Smooth muscle cell (in vitro differentiated cells): ENCODE results near the gene LSM12. TPM values are rescaled to one million over a fixed set of nuclear protein-coding genes. Genes with fewer than 3 reads are reported as not detected.

ENCODE experiments used
- DNase-seq: peaks from one replicate; lab custom pipeline; 2025; ENCODE audit not compliant: unreplicated experiment; lab: John Stamatoyannopoulos, UW
- H2AFZ ChIP-seq: fragments of 200-600 bp; sonication (generic); 2 replicates; pipeline ENCODE4 v1.6.0; 2016; ENCODE audit warnings: antibody characterized with exemption, low read depth, mild to moderate bottlenecking
- H3F3A ChIP-seq: fragments of 200-600 bp; sonication (generic); 2 replicates; pipeline ENCODE4 v1.6.0; 2017; ENCODE audit warnings: antibody characterized with exemption, low read depth
- H3K27ac ChIP-seq: fragments of 200-600 bp; sonication (generic); 2 replicates; pipeline ENCODE4 v1.5.1; 2016; ENCODE audit warnings: low read depth, mild to moderate bottlenecking
- H3K27me3 ChIP-seq: fragments of 200-600 bp; sonication (generic); 2 replicates; pipeline ENCODE4 v1.6.1; 2016; ENCODE audit warnings: low read depth, mild to moderate bottlenecking
- H3K36me3 ChIP-seq: fragments of 200-600 bp; sonication (generic); 2 replicates; pipeline ENCODE4 v1.5.1; 2016; ENCODE audit warnings: low read depth
- H3K4me1 ChIP-seq: fragments of 200-600 bp; sonication (generic); 2 replicates; pipeline ENCODE4 v1.5.1; 2016; ENCODE audit warnings: low read depth
- H3K4me2 ChIP-seq: fragments of 200-600 bp; sonication (generic); 2 replicates; pipeline ENCODE4 v1.6.0; 2016; ENCODE audit warnings: mild to moderate bottlenecking
- H3K4me3 ChIP-seq: fragments of 200-600 bp; sonication (generic); 2 replicates; pipeline ENCODE4 v1.5.1; 2016; ENCODE audit warnings: mild to moderate bottlenecking
- H3K79me2 ChIP-seq: fragments of 200-600 bp; sonication (generic); 2 replicates; pipeline ENCODE4 v1.6.0; 2016; ENCODE audit warnings: low read depth, mild to moderate bottlenecking
- H3K9ac ChIP-seq: fragments of 200-600 bp; sonication (generic); 2 replicates; pipeline ENCODE4 v1.6.0; 2016; ENCODE audit warnings: low read depth
- H3K9me3 ChIP-seq: fragments of 200-600 bp; sonication (generic); replicated peaks from 2 replicates; pipeline ENCODE4 v1.5.1; 2016; ENCODE audit warnings: low read depth
- H4K20me1 ChIP-seq: fragments of 200-600 bp; sonication (generic); 2 replicates; pipeline ENCODE4 v1.6.0; 2016; ENCODE audit warnings: low read depth
- CTCF ChIP-seq: fragments of 200-600 bp; sonication (generic); IDR thresholded peaks from 2 replicates; pipeline ENCODE4 v1.5.1; 2017; ENCODE audit warnings: borderline replicate concordance, mild to moderate bottlenecking, antibody characterized with exemption; ENCODE audit not compliant: insufficient read depth, poor library complexity, severe bottlenecking
- WGBS: methylation state at CpG from one replicate; pipeline ENCODE4 v1.1.7; 2016; ENCODE audit warnings: low lambda C conversion rate; 5-methylcytosine and 5-hydroxymethylcytosine counted together
- polyA plus RNA-seq: library from polyadenylated mRNA; unstranded; fragments of >200 nt; fragmentation: Nextera tagmentation; extraction: Ambion mirVana; gene quantifications from 2 replicates; pipeline ENCODE4 v1.2.1, GENCODE V29; 2016
- total RNA-seq: library from RNA; depleted of rRNA; stranded (reverse); fragments of >200 nt; gene quantifications from 2 replicates; pipeline ENCODE4 v1.2.3, GENCODE V29; 2014

The LSM12 gene
- total and polyA plus RNA-seq, 2 experiments from 2014 or later: 42.3 to 52.0 TPM

DNA sequence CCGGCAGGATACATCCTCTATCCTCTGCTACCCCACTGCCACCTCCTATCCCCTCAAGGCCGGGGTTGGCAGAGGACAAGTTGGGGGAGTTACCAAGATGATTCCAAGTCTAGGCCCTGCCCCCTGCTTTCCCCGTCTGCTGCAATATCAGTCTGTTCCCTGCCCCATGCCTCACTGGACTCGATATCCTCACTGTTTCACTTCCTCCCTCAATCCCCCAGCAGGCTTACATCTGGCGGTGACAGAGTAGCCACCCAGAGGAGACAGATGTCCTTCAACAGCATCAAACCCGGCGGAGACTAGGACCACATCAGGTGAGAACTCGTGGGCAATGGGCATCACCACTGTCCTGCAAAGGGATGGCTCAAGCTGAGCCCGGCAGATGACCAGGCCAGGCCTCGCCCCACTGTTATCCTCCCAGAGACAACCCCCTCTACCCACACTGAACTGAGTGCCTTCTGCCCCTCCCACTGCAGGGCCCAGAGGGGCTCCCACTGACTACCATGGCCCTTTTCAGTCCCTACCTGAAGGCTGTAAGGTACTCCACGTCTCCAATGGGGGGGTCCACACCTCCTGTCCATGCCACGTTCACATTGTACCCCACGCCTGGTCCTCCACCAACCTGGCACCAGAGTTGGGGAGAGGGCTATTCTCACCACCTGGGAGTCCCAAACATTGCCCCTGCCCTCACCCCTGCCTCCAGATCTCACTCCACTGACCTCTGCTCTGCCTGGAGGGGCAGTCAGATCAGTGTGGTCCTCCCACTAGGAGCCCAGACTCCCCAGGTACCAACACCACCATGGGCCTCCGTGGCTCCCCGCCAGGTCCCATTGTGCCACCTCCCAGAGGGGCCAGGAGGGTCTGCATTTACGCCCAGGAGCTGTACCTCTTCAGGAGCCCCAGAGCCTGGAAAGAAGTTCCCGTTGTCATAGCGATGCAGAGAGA lies 13.7 kb upstream of the LSM12 start:
- Histone ChIP-seq H3K36me3 (no peaks in the 10 kb centered on the region), H3K27me3 (no peaks in the 10 kb centered on the region), H3K27ac (no peak overlapping the region), H3K4me2 (no peak overlapping the region), H3K4me1 (no peaks in the 10 kb centered on the region), H3K79me2 (no peaks in the 10 kb centered on the region), H3F3A (no peaks in the 10 kb centered on the region), H3K9ac (no peak overlapping the region), H3K4me3 (no peak overlapping the region), H3K9me3 (no peaks in the 10 kb centered on the region), H4K20me1 (no peaks in the 10 kb centered on the region), H2AFZ (no peak overlapping the region)
- TF ChIP-seq CTCF: no peak
- 92% methylated on average over 18 of the region's 18 CpGs for WGBS
- no peak for DNase-seq

DNA sequence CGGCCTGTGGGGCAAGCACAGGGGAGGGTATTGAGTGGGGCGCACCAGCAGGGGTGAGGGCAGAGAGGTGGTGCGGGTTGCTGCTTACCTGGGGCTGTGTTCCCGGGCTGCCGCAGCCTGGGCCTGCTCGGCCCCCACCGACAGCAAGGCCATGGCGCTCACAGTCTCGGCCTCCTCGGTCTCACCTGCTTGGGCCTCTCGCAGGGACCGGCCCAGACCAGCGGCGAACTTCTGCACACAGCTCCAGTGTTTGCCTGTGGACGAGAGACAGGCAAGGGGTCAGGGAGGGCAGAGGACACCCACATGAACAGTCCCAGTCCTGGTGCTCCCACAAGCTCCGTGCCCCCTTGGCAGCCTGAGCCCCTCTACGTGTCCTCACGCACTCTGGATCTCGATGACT lies 11.9 kb upstream of the LSM12 start:
- Histone ChIP-seq H4K20me1 (no peaks in the 10 kb centered on the region), H3K27me3 (no peaks in the 10 kb centered on the region), H2AFZ (no peak overlapping the region), H3K4me2 (no peak overlapping the region), H3K9me3 (no peaks in the 10 kb centered on the region), H3F3A (no peaks in the 10 kb centered on the region), H3K27ac (no peak overlapping the region), H3K4me1 (no peaks in the 10 kb centered on the region), H3K79me2 (peaks cover 3% of the 10 kb centered on the region), H3K36me3 (no peaks in the 10 kb centered on the region), H3K4me3 (no peak overlapping the region), H3K9ac (no peak overlapping the region)
- 96% methylated on average over 17 of the region's 19 CpGs for WGBS
- DNase-seq: no peak
- TF ChIP-seq CTCF: no peak

DNA sequence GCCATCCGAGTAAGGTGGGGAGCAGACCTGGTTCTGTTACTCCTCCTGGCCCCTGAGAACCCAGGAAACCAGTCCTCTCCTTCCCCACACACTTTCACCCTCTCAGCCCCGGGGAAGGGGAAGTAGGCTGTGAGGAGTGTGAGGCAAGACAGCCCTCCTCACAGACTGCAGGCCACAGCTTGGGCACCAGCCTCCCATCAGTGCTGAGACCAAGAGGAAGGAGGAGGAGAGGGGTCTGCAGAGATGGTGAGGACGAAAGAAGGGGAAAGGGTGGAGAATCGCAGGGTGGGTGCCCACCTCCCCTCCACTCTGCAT lies 11.1 kb upstream of the LSM12 start:
- H3K4me1 ChIP-seq: no peaks in the 10 kb centered on the region
- H3K27ac ChIP-seq: peak overlapping the region; percentile 28
- no peaks in the 10 kb centered on the region for H3K27me3 ChIP-seq
- H3F3A ChIP-seq: no peaks in the 10 kb centered on the region
- TF ChIP-seq CTCF: no peak
- 88% methylated on average over 4 of the region's 4 CpGs for WGBS
- no peak overlapping the region for H2AFZ ChIP-seq
- H3K79me2 ChIP-seq: peaks cover 12% of the 10 kb centered on the region
- no peak overlapping the region for H3K4me3 ChIP-seq
- no peaks in the 10 kb centered on the region for H3K9me3 ChIP-seq
- H3K36me3 ChIP-seq: no peaks in the 10 kb centered on the region
- H4K20me1 ChIP-seq: no peaks in the 10 kb centered on the region
- no peak for DNase-seq
- no peak overlapping the region for H3K4me2 ChIP-seq
- H3K9ac ChIP-seq: no peak overlapping the region
